SK-N-DZ (cell line): ENCODE data around the gene ENOX1.
A peak's percentile ranks its signal among the peaks of the same experiment; 100 is the strongest.
"Not testable (repeated sequence)": the region's sequence is repeated elsewhere in the genome, so short reads cannot be mapped to it uniquely, and the experiment has no call there.

Experiments used
- DNase-seq: peaks from one replicate; pipeline ENCODE4 v3.0.0-alpha.2; 2015; ENCODE audit warnings: low spot score

Gene ENOX1

DNA sequence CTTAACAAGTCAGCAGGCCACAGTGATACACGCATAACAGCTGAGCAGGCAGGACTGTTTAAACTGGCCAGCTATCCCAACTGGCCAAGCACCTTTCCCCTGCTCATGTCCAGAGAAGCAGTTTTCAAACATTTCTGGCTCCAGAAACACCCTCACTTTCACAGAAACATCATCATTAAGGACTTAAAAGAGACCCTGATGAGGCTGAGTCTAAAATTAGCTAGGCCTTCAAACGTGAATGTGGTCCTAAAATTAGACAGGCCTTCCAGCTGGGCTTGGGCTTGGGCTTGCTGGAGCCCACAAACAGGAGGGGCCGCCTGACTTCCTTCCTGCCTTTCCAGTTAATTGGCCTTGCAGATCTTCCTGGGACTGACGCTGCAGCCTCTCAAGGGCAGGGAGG, 429.2 kb downstream of the ENOX1 start:
- no peak for DNase-seq

DNA sequence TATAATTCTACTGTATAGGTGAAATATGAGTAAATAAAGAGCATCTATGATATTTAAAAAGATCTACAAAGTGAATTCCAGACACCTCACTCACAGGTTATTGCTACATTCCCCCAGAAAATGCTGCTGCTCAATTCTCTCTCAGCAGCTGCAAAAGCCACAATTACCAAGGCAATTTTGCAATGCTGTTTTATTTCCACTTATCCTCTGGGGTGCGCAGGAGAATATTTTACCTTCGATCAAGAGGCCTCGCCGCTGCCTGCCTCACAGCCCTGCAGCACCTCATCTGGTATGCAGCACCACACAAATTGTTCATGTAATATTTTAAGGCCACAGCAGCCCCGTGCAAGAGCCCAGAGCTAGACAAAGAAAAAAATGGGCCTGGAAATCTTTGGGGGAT, 430.2 kb downstream of the ENOX1 start:
- DNase-seq, result no peak

DNA sequence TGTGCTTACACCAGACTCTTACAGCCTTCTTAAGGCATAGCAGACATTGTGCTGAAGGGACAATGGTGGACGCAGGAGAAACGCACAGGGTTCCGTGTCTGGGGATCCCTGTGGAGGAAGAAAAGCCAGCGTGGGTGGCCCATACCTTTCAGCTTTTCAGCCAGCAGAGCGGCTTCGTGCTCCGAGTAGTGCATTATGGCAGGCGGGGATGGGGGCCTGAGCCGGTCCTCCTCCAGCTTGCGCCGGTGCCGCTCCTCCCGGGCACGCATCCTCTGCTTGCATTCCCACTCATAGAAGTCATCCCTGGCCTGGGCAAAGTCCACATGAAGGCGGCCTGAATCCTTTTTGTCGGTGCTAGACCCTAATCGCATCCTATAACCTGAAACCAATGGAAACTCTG, 431.0 kb downstream of the ENOX1 start:
- no peak for DNase-seq

DNA sequence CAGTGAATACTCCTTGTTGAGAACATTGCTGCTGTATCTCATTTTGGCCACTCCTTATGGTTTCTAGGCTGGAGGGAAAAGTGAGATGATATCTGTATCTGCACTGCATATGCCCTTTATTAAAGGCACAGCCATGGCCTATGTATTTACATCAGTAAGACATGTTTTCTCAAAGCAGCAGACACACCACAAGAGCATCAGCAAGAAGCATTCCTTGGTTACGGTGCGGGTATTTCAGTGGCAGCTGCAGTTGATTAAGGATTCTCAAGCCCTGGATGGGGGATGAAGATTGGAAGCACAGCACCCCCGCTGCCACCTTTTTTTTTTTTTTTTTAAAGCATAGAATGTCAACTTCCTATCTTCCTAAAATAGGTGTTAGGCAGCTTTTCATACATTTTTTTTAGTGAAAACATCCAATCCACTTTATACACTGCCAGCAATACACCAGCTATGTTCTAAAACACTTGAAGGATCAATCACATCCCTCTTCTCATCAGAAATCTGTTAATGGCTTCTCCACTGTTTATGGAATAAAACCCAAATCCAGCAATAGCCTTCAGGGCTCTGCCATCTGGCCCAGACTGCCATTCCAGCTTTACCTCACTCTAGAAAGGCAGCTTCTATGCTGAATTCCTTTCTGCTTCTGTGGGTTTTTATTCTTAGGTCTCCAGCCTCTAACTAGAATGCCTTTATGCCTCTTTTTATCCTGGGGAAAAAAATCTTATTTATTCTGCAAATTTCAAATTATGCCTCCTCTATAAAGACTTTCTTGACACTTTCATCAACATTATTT, 432.4 kb downstream of the ENOX1 start:
- DNase-seq, result peak; percentile 26

DNA sequence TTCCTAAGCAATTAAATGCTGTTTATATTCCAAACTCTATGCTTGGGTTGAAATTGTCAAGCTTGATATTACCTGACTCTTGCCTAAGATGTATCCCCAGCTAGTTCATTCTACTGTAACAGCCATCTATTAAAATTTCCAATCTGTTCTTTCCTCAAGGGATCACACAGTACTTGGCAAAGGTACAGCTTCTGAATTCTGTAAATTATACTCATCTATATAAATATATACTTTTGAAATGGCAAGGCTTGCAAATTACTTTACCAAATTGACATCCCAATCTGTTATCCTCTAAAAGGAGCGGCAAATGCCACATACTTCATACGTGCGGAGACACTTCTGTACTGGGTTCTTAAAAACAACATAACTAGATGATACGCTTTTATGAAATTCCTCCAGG, 433.1 kb downstream of the ENOX1 start:
- no peak for DNase-seq

DNA sequence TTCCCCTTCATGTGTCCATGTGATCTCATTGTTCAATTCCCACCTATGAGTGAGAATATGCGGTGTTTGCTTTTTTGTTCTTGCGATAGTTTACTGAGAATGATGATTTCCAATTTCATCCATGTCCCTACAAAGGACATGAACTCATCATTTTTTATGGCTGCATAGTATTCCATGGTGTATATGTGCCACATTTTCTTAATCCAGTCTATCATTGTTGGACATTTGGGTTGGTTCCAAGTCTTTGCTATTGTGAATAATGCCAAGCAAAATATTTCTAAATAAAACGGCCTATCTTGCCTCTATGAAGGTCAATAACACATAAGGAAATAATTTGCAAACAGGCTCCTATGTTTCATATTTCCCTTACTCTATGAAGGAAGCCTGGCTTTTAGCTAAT, 435.2 kb downstream of the ENOX1 start:
- not testable (repeated sequence) for DNase-seq

DNA sequence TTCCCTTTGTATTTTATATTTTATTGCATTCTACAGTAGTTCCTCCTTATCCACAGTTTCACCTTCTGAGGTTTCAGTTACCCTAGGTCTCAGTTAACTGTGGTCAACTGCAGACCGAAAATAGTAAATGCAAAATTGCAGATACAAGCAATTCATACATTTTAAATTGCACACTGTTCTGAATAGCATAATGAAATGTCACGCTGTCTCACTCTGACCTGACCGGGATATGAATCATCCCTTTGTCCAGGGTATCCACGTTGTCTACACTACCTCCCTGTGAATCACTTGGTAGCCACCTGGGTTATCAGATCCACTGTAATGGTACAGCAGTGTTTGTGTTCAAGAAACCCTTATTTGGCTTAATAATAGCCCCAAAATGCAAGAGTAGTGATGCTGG, 438.4 kb downstream of the ENOX1 start:
- DNase-seq, result no peak

DNA sequence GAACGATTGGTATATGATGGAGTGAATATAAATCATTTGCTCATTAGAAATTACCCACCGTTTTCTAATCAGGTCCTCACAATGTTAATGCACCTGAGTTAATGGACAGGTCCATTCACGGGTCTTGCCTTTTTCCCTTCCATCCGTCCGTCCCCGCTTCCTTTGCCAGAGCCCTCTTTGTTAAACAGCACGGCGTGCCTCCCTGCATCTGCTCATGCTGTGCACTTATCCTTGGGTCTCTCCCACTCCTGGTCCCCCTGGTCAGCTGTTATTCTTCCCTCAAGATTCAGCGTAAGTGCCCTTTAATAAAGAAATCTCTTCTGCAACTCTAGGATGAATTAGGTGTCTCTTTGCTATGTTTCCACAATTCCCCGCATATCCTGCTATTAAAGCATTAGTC, 438.9 kb downstream of the ENOX1 start:
- no peak for DNase-seq

DNA sequence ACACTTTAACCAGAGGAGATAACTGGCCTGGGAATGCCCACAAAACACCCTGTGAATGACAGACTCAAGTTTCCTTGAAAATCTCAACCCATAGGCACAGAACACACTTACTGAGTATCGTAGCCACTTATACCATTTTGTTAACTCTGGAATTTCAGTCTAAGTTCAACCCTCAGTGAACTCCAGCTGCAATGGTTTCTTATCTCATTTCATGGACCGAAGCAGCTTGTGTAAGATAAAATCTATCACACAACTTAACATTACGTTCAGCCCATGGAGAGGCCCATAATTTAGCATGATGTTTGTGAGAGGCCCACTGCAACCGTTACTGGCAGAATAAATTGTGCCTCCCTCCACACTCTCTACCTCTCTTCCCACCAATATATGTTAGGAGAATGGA, 440.3 kb downstream of the ENOX1 start:
- peak; percentile 75 for DNase-seq

DNA sequence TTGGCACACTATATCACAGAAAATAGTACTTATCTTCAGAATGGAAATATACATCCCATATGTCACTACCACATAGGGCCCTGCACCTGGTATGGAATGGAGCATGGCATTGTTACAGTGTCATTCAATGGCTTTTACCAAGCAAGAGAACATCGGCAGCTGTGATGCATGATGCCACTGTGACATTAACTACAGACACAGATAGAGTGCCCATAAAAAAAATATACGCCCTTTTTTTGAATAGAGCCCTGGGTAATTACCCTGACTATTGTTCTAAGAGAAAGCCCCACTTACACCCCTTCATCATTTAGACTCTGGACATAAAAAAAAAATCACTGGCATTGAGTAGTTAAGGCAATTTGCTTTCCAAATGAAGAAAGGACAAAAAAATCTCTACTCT, 443.1 kb downstream of the ENOX1 start:
- DNase-seq, result no peak

DNA sequence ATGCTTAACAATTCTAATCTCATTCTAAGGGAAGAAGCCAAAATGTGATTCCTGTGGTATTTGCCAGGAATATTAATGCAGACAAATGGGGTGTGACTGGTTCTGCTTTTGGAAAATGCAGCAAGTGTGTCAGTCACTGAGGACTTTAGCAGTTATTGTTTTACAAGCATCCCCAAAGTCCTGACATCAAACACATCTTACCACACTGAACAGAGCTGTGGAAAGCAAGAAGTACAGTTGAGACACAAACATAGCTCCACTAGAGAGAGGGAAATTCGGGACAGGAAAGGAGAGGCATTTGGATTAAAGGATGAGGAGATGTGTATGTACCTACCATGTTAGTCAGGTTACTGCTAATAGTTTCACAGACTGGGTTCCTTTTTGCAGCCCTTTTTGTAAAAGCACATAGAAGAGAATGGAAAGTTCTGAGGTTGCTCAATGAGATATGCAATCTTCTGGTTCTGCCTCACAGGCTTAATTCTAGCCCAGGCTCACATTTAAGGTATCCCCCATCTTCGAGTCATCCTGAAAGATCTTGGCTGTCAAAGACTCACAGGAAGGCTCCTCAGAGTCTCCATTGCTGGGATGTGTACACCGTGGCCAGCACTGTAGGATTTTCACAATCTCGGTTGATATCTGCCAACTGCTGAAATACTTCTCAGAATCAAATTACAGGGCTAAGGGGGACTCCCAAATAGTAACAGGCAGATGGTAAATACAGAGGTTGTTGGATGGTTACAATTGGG, 446.8 kb downstream of the ENOX1 start:
- DNase-seq, result no peak

DNA sequence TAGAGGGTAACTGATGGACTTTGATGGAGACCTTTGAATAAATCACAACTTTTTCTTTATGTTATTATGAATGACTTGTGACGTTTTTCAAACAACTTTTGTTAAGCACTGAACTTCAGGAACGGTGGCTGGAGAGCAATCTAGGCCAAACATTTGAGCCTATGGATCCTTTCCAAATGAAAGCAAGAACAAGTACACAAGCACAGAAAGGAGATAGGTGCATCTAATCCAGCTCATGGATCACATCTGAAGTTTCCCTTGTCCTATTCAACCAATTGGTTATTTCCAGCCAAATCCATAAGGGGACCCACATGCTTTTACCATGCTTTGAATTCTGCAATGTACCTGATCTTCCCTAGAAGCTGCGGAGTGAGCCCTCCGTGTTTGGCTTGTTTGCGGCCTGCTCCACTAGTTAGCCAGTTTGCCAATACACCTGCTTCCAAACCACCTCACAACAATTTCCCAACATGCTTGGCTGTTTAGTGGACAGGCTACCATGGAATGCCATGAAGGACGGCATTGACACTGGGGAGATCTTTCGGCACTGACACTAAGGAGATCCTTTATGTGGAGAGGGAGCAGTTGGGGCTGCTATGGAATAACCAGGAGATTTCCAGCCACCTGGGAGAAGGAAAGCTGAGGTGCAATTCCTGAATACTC, 447.5 kb downstream of the ENOX1 start:
- no peak for DNase-seq

DNA sequence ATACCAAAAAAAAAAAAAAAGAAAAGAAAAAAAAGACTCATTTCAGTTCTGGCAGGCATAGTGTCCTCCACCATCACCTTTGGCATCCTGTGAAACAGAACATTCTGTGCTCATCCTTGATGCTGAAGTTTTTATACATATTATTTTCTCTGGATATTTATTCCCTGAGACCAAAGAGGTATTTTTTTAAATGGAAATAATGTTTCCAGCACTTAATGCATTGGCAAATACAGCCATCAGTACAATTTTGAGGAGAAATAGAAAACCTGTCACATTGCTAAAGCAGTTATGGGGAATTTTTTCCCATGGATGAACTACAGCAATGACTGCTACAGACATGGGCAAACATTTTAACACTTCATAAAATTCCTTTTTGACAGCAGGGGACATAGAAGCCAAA, 451.0 kb downstream of the ENOX1 start:
- DNase-seq, result no peak

DNA sequence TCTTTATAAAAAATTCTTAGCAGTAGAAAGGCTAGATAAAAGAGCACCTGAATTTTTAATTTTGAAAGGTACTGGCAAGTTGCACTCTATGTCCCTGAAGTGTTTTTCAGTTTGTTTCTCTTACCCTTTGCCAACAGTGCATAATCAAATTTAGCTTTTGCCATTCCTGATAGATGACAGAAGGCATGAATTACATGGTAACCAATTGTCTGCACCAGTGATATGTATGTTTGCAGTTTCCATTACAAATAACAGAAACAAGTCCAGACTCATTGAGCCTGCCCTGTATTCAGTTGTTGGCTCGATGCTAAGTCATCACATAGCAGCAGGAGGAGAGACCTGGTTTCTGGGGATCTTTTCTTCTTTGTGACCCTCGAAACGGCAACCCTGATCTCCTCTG, 453.6 kb downstream of the ENOX1 start:
- no peak for DNase-seq

DNA sequence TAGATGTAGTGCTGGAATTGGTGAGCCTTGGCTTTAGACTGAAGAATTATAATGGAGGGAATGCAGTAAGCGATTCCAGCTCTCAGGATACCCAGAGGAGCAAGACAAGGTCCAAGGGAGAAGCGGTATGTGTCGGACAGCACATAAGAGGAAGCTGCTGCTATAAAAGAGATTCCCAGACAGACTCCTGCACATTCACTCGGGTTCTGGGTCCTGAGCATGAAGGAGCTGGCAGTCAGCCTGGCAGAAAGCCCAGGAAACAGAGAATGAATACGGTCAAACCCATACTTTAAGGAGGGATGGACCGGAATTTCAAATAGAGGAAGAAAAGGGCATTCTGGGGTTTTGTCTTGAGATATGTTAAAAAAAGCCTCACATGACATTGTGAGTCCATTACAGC, 455.1 kb downstream of the ENOX1 start:
- DNase-seq, result no peak

DNA sequence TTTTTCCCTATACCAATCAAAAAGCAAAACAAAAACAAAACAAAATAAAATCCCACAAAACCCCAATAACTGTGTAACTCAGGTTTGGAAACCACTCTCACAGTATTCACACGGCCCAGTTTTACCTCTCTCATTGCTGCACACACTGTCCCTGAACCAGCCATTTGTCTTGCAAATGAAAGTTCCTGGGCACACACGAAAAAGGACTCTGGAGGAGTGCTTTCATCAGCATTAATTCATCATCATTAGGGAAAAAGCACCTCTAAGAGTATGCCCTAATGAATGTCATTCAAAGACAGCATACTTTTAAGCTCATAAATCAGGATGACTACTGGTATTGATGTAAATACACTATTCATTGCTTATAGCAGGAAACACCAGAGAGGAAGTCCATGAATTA, 457.1 kb downstream of the ENOX1 start:
- DNase-seq, result no peak

DNA sequence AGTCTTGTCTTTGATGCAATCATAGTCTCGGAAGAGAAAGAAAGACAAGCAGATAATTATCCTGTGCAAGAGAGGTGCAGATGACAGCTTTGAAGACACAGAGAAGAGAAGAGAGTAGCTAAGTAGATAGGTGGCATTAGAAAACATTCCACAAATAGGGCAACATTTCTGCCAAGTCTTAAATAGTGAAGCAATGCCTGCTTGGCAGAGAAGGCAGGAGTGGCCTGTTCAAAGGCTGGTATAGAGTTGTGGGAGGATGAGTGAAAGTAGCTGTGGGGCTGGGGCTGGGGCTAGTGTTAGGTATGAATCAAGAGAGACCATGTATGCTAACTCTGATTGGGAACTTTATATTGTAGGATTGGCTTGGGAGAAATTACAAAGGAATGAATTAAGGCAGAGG, 457.9 kb downstream of the ENOX1 start:
- DNase-seq, result no peak

DNA sequence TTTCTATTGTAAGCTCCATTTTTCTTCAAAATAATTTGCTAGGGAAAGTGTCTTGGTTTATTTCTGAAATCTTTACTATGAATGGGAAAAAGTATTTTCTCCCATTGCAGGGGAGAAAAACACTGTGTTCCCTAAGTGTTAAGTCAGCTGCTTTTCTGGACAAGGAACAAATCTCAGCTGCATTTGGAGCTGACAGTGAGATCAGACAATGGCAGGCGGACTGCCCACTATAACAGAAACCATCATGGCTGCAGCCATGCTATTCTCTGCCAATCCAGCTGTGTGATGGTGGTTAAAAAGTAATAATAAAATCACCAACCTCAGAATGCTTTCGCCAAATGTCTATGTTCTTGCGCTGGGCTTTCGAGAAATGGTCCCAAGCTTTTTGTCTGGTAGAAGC, 460.7 kb downstream of the ENOX1 start:
- DNase-seq, result no peak

DNA sequence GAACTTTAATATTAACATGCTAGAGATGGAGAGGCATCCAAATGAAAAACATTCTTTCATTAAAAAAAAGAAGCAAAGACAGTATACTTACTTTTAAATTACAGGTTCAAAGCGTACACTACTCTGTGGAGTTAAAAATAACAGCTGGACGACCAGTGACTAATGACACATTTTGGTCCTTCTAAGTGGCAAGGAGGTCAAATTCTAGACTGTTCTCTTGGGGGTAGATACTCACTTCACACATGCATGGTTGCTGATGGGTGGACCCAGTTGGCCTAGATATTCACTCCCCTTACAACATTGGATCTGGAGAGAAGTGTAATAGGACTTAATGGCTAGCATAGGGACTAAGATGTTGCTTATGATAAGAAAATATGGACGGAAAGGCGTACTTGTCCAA, 461.1 kb downstream of the ENOX1 start:
- DNase-seq, result no peak

DNA sequence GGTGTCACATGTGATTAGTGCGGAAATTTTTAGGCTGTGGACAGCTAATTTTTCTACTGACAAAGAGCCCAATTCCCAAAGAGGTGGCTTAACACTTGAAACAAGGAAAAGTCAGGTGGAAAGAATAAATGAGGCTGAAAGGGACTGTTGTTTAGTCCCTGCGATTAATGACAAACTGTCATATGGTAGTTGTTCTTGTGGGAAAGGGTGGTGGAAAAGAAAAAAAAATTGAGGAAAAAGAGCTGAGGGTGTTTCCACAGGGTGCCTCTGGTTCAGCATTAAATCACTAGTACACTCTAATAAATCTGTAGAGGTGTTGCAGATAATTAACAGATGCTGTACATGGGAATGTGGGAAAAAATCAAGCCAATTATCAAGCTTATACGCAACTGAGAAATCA, 462.6 kb downstream of the ENOX1 start:
- DNase-seq, result no peak

DNA sequence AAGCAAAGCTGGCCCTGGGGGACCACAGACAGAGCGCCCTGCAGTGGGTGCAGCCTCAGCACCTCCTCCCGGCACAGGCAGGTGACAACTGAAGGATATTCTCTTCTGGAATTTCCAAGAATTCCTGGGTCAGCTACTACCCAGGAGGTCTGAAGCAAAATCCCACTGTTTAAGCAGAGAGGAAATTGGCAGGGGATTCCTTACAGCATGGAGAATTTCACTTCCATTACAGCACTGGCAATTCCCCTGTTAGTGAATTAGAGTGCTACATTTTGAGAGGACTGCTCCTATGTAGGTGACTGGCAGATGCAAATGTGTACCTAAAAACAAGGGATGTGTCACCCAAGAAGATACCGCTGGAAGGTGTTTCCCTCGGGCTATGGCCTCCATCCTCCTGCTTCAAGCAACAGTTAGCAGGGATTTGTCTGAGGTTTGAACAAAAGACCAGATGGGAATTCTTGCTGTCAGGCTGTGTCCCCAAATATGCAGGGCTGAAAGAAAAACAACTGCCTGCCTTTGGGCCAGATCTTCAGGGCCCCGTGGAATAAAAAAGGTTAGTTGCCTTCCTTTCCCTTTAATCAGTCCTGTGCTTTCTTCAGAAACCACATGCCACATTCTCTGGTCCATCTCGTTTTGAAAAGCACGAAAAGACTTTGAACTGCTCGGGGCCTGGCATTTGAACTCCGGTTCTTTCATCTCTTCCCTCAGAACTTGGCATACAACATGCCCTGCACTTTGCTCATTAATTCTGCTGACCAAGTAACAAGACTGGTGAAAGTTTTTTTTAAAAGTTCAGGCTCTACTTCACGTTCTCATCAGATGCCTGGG, 466.9 kb downstream of the ENOX1 start:
- DNase-seq, result no peak

DNA sequence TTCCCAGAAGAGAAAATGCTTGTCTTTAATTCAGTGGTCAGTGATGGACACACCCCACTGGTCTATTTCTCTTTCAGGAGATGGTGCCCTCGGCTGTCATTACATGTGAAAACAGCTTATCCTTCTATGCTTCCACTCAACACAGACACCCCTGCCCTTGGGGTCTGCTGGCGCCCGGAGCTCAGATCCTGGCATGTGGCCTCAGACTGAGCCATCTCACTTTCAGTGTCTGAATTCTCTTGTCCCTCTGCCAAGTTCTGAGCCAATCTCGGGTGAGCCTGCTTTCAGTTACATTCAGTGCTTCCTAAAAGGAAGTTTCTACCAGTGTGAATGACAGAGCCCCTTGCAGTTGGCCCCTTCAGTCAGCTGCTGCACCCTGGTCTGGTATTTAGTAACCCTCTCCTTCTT, 469.8 kb downstream of the ENOX1 start:
- DNase-seq, result no peak
